Adrenal gland (tissue), 5 donors: ENCODE results near the gene GPHN.

Experiments used
- CTCF ChIP-seq, 6 experiments: fragments of 450-650 bp in 4 of 6; fragments of 200-600 bp in 2 of 6; sonication (generic) in 1 of 6; IDR thresholded peaks; 1 replicate in 5 of 6; 2 replicates in 1 of 6; pipeline versions ENCODE4 v1.5.1 to v1.8.0; 2016 to 2021; ENCODE audit warnings: antibody characterized with exemption in 6 of 6, mild to moderate bottlenecking in 2 of 6, moderate library complexity in 1 of 6
- POLR2A ChIP-seq, 2 donors: fragments of 450-650 bp; IDR thresholded peaks; one replicate each; pipeline ENCODE4 v1.6.1; 2017; ENCODE audit warnings: antibody characterized with exemption in 2 of 2, mild to moderate bottlenecking in 2 of 2, moderate library complexity in 1 of 2
- donor health status: DM: no; HTN: no; CAD: no.

- TF ChIP-seq CTCF (IDR thresholded peaks at IDR 0.05) (no peak), POLR2A (IDR thresholded peaks at IDR 0.05) (no peak)
Observed at GRCh38 chr14:66623838-66624237, 115.9 kb downstream of the GPHN start.
